NCI-H460 (cell line): ENCODE results near the gene STX8. TPM values are rescaled to one million over a fixed set of nuclear protein-coding genes. Genes with fewer than 3 reads are reported as not detected.

ENCODE experiments used
- DNase-seq: peaks from one replicate; pipeline ENCODE4 v3.0.0-alpha.2; 2016; ENCODE audit warnings: low read depth; ENCODE audit errors: extremely low read depth
- total RNA-seq: library from RNA; depleted of rRNA; stranded (reverse); fragments of >200 nt; shearing (Covaris generic); gene quantifications from 2 replicates; pipeline ENCODE4 v1.2.3, GENCODE V29; 2014

Gene STX8
- total RNA-seq, 1 experiment from 2014 or later = 108 TPM

DNA sequence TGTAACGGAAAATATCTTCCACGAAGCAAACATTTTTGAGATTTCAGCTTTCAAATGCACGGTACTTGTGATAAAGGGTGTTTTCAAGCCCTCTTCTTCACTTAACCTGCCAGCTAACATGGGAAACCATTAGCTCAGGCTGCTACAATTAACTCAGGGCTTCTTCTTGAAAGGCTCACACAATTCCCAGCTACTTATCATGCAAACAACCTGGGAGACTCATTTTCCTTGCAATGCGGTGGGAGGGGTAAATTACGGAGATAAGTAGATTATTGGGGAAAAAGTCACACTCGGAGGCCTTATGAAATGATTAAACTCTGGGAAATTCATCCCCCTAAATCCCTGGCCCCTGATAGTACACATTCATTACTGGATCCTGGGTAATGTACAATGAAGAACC lies 266.4 kb downstream of the STX8 start:
- no peak for DNase-seq

DNA sequence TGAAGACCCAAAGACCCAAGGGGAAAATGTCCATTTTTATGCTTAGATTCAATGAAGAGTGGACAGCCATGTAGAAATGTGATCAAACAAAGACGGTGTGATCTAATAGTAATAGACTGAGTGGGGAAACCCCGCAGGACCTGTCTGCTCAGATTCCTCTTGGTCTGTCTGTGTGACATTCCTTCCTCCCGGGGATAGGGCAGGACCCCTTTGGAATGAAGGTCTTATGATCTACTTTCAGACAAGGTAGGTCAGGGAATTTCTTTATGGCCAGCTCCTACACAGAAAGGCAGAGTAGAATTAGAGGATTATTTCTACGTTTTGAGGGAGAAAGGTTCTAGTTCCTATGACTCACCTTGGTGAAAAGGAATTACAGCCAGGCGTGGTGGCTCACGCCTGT lies 267.6 kb downstream of the STX8 start:
- DNase-seq = no peak

DNA sequence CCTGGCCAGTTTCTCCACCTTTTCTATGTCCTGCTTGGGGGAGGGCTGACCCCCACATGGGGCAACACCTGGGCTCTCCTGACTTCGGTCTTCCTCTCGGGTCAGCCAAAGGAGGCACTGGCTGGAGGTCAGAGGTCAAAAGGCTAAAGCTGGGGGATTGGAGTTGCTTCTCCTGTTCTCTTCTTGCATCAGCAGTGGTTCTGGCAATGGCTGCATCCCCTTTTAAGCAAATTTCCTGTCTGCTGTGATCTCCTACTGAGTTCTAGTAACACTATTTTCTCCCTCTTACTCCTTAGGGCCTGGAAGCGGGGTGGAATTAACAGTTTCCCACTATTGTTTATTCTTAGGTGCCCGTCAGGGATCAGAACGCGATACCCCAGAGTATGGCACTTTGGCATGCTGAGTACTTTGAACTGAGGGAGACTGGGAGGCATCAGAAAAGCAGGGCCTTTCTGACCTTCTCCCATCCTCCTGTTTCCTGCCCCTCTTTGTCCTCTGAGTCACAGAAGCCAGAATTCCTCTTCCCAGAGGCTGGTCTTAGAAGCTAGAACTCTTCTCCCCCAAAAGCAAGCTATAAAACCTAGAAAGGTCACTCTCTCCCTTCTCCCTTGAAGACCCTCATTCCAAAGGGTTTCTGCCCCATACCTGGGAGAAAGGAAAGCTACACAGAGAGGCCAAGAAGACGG lies 268.2 kb downstream of the STX8 start:
- no peak for DNase-seq

DNA sequence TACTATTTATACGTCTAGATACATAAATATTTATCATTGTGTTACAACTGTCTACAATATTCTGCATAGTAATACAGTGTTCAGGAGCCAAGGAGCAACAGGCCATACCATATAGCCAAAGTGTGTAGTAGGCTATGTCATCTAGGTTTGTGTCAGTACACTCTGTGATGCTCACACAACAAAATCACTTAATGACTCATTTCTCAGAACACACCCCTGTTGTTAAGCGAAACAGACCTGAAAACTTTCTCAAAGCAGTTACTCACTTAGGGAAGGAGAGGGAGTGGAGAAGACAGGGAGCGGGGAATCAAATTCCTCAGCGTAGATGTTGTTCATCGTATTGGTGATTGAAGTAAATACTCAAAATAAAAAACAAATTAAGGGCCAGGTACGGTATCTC lies 269.5 kb downstream of the STX8 start:
- no peak for DNase-seq

DNA sequence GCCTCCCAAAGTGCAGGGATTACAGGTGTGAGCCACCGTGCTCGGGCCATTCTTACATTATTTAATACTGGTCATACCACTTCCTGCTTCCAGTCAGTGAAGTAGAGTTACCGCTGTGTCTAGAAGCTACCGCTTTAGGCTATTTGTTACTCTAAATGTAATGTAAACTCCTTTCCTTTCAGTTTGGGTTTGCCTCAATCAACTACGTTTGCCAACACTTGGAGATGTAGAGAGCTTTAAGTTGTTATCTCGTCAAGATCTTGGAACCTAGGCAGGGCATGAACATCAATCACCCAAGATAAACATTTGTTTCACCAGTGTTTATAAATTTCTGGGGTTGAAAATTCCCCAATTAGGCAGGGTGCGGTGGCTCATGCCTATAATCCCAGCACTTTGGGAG lies 275.9 kb downstream of the STX8 start:
- no peak for DNase-seq

DNA sequence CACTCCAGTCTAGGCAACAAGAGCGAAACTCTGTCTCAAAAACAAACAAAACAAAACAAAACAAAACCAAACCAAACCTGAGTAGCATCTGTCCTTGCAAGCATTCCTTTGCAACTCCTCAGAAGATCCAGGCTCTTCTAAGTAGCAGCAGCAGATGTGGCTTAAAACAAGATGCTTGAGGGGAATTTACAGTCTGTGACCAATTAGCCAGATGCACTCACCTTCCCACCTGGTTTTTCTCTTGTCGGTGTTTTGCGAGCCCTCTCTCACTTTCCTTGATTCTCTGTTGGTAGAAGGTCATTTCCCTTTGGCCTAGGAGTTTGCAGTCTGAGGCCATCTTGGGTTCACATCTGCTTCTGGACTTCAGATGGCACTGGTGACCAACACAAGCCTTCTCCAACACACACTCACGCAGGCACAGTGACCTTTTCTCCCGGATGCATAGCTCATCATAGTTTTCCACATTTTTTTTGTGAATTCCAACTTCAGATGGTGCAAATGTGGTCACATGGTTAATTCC lies 276.8 kb downstream of the STX8 start:
- DNase-seq = no peak

DNA sequence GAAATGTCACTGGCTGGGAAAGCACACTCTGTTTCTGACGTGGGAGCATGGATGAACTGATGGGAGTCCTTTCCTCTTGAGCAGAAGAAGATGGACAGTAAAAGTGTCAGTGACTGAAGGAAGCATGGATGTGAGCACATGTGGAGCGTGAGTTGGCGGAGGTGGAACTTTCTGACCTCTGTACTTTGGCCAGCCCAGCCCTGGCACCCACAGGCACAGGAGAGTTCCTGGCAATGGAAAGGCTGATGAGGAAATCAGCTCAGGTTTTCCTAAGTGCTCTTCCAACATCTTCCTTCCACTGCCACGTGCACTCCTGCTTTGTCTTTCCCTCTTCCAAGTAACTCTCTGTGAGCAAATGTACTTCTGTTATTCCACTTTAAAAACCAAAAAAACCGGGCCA lies 277.5 kb downstream of the STX8 start:
- DNase-seq = no peak

DNA sequence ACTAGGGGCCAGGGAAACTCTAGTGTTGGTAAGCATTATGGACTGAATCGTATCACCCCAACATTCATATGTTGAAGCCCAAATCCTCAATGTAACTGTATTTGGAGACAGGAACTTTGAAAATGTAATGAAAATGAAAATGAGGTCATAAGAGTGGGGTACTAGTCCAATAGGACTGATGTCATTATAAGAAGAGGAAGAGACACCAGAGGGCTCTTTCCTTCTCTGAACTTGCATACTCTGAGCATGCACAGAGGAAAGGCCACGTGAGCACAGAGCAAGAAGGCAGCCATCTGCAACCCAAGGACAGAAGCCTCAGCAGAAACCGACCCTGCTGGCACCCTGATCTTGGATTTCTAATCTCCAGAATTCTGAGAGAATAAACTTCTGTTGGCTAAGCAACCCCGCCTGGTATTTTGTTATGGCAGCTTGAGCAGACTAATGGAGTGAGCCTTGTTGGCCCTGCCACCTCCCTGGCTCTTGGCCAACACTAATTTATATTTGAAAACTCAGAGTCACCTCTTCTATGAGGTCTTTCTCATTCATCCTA lies 280.9 kb downstream of the STX8 start:
- DNase-seq = no peak

DNA sequence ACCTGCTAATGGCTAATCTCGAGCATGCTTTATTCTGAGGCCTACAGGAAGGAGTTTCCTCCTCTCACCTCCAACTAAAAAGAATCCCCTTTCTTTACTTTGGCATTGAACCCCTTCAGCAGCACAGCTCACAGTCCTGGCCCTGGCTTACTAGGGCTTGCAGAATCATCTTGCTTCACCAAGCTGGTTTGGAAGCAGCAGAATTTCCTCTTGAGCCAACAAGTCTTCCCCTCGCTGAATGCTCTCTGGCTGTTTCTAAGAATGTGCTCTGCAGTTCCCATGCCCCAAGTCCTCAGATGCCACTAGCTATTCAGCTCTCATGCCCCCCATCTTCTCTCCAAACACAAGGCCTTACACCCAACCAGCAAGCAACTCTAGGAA lies 283.1 kb downstream of the STX8 start:
- DNase-seq = no peak

DNA sequence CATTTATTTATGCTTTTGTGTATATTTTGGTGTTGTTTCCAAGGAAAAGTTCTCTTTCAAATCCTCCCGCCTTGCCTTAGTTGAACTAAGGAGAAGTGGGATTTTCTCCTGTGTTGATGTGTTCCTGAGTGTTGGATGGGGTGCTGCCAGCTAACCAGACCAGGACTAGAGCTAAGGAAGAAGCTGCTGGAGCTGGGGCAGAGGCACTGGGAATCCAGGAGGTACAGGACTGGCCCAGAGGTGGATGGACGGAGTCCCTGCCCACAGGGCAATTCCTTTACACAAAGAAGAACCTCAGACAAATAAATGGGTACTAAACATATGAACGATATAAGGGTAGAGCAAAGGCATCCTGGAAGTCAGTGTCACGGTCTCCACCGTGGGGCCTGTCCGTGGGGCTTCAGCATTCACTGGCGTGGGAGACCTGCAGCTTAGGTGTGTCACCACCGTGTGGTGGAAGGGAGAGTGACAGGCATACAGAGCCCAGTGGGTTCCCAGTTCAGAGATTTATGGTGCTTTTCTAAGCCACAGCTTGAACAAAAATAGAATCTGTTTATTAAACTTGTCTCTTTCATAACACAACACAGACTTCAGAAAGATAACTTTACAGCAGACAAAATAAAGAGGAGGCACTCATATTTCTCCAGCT lies 283.6 kb downstream of the STX8 start:
- DNase-seq = peak; percentile 19

DNA sequence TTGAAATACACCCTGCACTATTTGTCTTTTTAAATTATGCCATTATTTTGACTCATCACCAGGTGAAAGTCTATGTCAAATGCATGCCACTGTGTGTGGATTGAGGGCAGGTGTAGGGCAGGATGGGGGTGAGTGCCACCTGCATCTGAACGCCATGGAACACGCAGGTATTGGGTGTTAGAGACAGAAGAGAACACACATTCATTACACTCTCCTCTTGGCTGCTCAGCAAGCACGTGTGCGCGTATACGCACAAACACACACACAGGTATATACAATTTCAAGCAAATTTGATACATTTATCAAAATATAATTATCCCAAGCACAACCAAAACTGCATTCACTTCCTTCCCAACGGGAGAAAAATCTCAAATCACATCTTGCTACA lies 285.4 kb downstream of the STX8 start:
- DNase-seq = no peak

DNA sequence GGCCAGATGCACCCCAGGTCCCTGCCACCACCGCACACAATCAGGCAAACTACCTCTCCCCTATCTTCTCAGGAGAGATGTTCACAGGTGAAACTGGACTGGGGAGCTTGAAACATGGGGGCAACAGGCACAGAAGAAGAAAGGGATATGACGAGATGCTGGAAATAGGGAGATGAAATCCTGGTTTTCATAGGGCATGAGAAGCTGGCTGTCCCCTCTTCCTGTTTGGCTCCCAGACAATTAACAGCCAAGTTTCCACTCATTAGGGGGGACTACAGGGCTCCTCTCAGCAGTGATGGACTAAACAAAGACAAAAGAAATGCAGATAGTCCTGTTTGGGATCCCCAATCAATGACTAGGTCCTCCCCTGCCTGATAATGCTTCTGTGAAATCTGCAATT lies 288.3 kb downstream of the STX8 start:
- no peak for DNase-seq

DNA sequence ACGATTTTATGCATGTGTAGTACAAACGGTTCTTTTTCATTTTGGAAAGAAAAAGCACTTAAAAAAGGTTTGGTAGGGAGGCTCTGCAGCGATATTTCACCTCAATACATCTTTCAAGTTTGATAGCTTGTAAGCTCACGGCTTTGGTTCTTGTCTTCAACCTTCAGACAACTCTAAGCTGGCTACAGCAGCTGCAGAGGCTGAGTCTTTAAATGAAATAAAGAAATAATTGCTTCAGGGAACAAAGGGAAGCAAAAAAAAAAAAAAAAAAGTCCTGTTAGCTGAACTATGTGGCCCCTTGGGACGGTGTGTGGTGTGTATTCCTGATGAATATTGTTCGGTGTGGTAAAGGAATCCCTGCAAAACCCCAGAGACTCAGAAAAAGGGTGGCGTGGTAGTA lies 289.2 kb downstream of the STX8 start:
- DNase-seq = no peak

DNA sequence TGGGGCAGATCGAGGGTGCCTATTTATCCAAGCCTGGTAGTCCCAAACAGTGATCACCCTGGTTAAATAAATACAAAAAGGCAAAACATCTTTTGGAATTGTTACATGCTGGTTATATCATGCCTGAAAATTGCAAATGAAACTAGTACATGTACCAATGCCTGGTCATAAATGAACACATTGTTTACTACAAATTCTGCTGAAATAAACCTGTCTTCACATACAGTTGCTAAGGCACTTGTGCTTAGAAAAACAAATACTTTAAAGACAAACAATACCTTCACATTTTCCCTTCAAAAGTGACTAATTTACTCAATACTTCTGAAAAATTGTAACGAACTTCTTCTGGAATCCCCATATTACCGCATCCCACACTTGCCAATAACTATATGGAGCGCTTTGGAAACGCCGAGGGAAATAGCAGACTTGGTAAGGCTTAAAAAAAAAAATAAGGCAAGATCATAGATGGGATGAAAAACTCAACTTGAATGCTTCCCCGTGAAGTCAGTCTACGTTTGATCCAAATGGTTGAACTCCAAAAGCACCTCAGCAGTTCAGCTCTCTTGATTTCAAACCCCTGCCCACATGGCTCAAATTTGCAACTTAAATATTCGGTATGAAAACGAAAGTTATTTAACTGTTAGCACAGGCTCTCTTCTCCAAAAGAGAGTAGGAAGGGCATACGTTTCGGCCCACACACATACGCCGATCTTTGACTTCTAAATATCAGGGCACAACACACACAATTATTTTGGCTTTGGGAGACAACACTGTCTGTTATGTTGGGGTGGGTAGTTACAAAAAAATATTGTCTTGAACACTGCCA lies 289.8 kb downstream of the STX8 start:
- DNase-seq = no peak

DNA sequence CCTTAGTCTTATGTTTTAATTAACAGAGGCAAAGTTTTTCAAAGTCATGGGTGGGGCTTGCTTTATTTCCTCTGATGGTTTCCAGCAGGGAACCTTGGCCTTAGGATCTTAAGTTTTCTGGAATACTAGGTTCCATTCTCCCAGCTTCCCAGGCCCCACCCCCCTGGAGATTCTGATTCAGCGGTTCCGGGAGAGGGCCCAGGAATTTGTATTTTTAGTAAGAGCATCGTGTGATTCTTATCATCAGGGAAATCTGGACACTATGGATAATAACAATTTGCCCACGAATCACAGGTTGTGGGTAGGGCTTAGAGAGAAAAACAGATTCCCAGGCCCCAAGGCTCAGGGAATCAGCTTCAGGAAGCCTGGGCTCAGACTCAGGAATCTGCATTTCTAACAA lies 290.7 kb downstream of the STX8 start:
- no peak for DNase-seq

DNA sequence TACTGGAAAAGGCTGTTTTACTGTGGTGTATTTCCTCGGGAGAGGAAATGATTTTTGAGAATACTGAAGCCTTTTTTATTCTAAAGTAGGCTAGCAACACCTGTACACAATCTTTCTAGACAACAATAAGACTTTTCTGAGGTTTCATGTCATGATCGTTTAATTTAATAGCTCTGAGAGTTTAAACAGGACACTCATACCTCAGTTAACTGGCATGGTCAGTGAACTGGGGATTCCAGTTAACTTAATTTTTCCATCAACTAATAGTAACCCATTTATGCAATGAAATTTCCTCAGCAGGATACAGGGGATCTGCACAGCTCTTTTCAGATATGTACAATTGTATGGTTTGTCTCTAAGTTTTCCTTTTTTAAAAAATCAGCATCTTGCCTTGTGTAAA lies 291.7 kb downstream of the STX8 start:
- DNase-seq = no peak

DNA sequence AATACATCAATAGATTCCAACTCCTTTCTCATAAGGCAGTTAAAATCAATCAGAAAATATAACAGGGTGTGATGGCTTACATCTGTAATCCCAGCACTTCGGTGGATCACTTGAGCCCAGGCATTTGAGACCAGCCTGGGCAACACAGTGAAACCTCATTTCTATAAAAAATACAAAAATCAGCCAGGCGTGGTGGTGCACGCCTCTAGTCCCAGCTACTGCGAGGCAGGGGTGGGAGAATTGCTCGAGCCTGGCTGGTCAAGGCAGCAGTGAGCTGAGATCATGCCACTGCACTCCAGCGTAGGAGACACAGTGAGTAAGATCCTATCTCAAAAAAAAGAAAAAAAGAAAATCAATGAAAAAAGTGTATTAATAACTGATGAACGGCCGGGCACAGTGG lies 295.7 kb downstream of the STX8 start:
- DNase-seq = no peak

DNA sequence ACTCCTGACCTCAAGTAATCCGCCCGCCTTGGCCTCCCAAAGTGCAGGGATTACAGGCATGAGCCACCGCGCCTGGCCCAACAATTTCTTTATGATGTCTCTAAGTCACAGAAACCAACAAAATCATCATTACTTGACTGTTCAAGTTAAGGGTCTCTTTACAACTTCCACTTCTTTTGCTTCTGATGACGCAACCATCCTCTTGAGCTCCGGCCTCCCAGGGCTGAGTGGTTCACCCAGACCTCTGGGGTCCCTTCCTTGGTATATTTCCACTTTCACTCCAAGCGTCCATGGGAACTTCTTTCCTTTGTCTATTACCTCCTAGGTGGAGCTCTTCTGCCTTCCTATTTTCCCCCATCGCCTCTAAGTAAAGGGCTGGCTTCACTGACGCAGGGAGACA lies 300.6 kb downstream of the STX8 start:
- DNase-seq = no peak

DNA sequence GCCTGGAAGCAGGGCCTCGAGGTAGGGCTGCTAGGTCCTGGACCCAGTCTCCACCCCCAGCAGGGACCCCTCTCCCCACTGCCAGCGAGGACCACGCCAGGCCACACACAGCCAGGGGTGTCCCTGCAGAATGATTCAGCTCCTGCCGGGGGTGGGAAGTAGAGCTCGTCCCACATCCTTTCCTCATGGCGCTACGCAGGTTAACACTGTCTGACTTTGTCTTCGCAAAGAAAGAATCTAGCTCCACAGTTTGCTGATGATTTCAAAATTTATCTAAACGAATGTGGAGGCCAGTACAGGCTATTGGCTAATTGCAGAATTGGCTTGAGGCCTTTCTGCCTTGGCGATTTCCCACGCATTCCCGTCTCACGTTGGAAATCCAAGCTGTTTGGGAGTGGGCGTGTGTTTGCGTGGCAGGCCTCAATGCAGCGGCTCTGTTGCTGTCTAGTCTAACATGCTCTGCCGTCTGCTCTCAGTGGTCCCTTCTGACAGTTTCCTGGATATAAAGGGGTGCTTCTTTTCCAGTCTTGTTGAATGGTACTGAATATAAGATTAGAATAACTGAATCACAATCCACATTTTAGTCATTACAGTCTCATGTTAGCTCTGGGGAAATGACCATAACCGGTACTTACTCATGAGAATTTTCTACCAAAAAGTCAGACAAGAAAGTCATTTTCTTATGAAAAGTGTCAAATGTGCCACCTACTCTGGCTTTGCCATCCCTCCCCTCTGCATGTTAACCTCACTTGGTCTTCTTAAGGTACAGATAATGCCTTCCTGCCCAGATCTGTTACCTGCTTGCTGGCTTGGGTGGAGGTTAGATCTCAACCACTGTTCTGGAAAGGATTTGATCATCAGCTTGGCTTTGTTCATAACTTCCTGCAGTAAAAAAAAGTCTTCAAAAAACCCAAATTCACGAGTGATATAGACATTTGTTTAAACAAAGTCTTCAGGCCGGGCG lies 301.9 kb downstream of the STX8 start:
- no peak for DNase-seq

DNA sequence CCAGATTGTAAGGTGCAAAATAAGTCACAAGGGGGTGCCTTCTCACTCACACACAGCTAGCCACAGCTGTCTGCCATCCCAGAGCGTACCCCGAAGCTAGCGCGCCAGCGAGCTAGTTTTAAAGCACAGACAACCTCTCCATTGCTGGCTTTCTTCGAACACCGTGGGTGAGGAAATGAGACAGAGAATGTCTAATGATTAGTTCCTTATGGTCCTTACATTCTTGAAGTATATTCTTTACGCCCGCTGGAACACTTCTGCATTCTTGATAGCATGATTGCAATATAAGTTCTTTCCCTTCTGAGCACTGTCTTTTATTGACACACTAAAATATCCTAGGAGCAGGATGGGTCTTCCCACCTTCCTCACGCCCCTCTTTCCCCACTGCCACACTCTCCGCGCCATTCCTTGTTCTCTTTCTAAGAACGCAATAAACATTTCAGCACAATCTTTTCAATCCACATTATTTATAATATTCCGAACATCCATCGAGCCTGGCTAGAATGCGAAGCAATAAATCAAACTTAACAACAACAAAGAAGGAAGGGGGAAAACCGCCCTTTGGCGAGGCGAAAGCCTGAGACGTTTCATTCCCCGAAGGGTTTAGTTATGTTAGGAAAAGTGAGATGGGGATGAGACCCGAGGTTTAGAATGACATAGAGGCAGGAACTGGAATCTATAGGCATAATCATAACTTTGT lies 303.0 kb downstream of the STX8 start:
- no peak for DNase-seq
